A549 (cell line): ENCODE measurements around the gene TXNDC2. TPM values are rescaled to one million over a fixed set of nuclear protein-coding genes. Genes with fewer than 3 reads are reported as not detected.

Experiments
- ATAC-seq, 2 experiments: fragments of 200-7000 bp in 1 of 2; fragments of >200 bp in 1 of 2; cut with Nextera tagmentation in 1 of 2; cut with Tn5 transposase in 1 of 2; 3 replicates each; pipeline versions ENCODE4 v1.8.0 to v1.9.1; 2018 to 2020; ENCODE audit warnings: mild to moderate bottlenecking in 1 of 2, moderate library complexity in 1 of 2
- CTCF ChIA-PET: fragments of 300-600 bp; sonication (Branson Sonifier 250); formaldehyde crosslinking; extraction: SDS; loops from one replicate; lab custom pipeline; 2021; ENCODE audit warnings: antibody characterized with exemption, inconsistent platforms; lab: Yijun Ruan, JAX
- POLR2A ChIA-PET: fragments of 350-600 bp; formaldehyde crosslinking; extraction: SDS; loops from one replicate; lab custom pipeline; 2021; ENCODE audit warnings: antibody characterized with exemption, inconsistent platforms; lab: Yijun Ruan, JAX
- DNase-seq, 2 experiments: peaks; one replicate each; pipeline versions ENCODE4 v3.0.0 to v3.0.0-alpha.2; 2011 to 2016; ENCODE audit warnings: low read depth in 1 of 2, low spot score in 1 of 2
- FAIRE-seq: peaks from 2 replicates; lab custom pipeline; 2011; peaks lifted over from hg19 to GRCh38; lab: Jason Lieb, UNC
- H3K27ac ChIP-seq, 2 experiments: fragments of >200 bp; sonication (Bioruptor Twin); formaldehyde crosslinking; 3 replicates each; pipeline ENCODE4 v1.5.1; 2016 to 2017
- H3K4me1 ChIP-seq: fragments of >200 bp; sonication (Bioruptor Twin); formaldehyde crosslinking; 3 replicates; pipeline ENCODE4 v1.6.1; 2016
- H3K4me2 ChIP-seq: fragments of >200 bp; sonication (Bioruptor Twin); formaldehyde crosslinking; 3 replicates; pipeline ENCODE4 v1.6.1; 2016
- H3K4me3 ChIP-seq: fragments of >200 bp; sonication (Bioruptor Twin); formaldehyde crosslinking; 3 replicates; pipeline ENCODE4 v1.5.1; 2016
- H3K9me3 ChIP-seq: fragments of >200 bp; sonication (Bioruptor Twin); formaldehyde crosslinking; 3 replicates; pipeline ENCODE4 v1.6.1; 2016
- CBX8 ChIP-seq: fragments of 200-600 bp; sonication (generic); IDR thresholded peaks from 2 replicates; pipeline ENCODE4 v1.6.1; 2016
- CEBPB ChIP-seq, 2 experiments: fragments of >200 bp in 1 of 2; sonication (Bioruptor Twin) in 1 of 2; formaldehyde crosslinking in 1 of 2; IDR thresholded peaks; 2 replicates each; pipeline ENCODE4 v1.6.1; 2012 to 2016
- EP300 ChIP-seq, 2 experiments: fragments of >200 bp; sonication (Bioruptor Twin); formaldehyde crosslinking; IDR thresholded peaks; 2 replicates in 1 of 2; 3 replicates in 1 of 2; pipeline ENCODE4 v1.6.1; 2016 to 2017
- ESRRA ChIP-seq: fragments of 150-350 bp; IDR thresholded peaks from 2 replicates; pipeline ENCODE4 v1.6.1; 2014; ENCODE audit warnings: mild to moderate bottlenecking, low read length, borderline replicate concordance
- FOSB ChIP-seq: fragments of 250-450 bp; sonication (Bioruptor Pico); IDR thresholded peaks from 2 replicates; pipeline ENCODE4 v1.5.0; 2020; ENCODE audit warnings: mild to moderate bottlenecking, moderate library complexity
- FOXS1 ChIP-seq: fragments of 250-450 bp; sonication (Bioruptor Pico); IDR thresholded peaks from 2 replicates; pipeline ENCODE4 v1.5.0; 2020; ENCODE audit warnings: mild to moderate bottlenecking, moderate library complexity
- GATA3 ChIP-seq: IDR thresholded peaks from 2 replicates; pipeline ENCODE4 v1.6.1; 2012; ENCODE audit warnings: borderline replicate concordance
- HDAC2 ChIP-seq: fragments of 200-600 bp; sonication (generic); IDR thresholded peaks from 2 replicates; pipeline ENCODE4 v1.6.1; 2016
- HOXA7 ChIP-seq: fragments of 250-450 bp; sonication (Bioruptor Pico); IDR thresholded peaks from 2 replicates; pipeline ENCODE4 v1.5.0; 2020; ENCODE audit warnings: mild to moderate bottlenecking, moderate library complexity
- HOXB13 ChIP-seq: fragments of 250-450 bp; sonication (Bioruptor Pico); IDR thresholded peaks from 2 replicates; pipeline ENCODE4 v1.5.0; 2020; ENCODE audit warnings: low read depth, mild to moderate bottlenecking, moderate library complexity
- JUNB ChIP-seq: fragments of >200 bp; sonication (Bioruptor Twin); formaldehyde crosslinking; IDR thresholded peaks from 2 replicates; pipeline ENCODE4 v1.6.1; 2016
- KDM1A ChIP-seq: fragments of 200-600 bp; sonication (generic); IDR thresholded peaks from 2 replicates; pipeline ENCODE4 v1.6.1; 2016; ENCODE audit warnings: low read depth, mild to moderate bottlenecking
- KDM5A ChIP-seq: fragments of 200-600 bp; sonication (generic); IDR thresholded peaks from 2 replicates; pipeline ENCODE4 v1.6.1; 2016; ENCODE audit warnings: antibody characterized with exemption, mild to moderate bottlenecking
- MYC ChIP-seq: IDR thresholded peaks from 2 replicates; pipeline ENCODE4 v1.6.1; 2012; ENCODE audit warnings: mild to moderate bottlenecking, inconsistent platforms, low read length, improper control_type of control experiment, borderline replicate concordance
- NPAS2 ChIP-seq: fragments of 250-450 bp; sonication (Bioruptor Pico); IDR thresholded peaks from 2 replicates; pipeline ENCODE4 v1.8.0; 2022; ENCODE audit warnings: mild to moderate bottlenecking, moderate library complexity, borderline replicate concordance
- NR3C1 ChIP-seq: fragments of >200 bp; sonication (Bioruptor Twin); formaldehyde crosslinking; IDR thresholded peaks from 3 replicates; pipeline ENCODE4 v1.6.1; 2017
- PHF8 ChIP-seq: fragments of 200-600 bp; sonication (generic); IDR thresholded peaks from 2 replicates; pipeline ENCODE4 v1.6.1; 2016; ENCODE audit warnings: low read depth, mild to moderate bottlenecking, antibody characterized with exemption, moderate library complexity, borderline replicate concordance
- RFX5 ChIP-seq: fragments of 450-650 bp; IDR thresholded peaks from 2 replicates; pipeline ENCODE4 v1.7.1; 2014; ENCODE audit warnings: antibody characterized with exemption, mild to moderate bottlenecking, moderate library complexity
- RNF2 ChIP-seq: fragments of 200-600 bp; sonication (generic); IDR thresholded peaks from 2 replicates; pipeline ENCODE4 v1.6.1; 2016; ENCODE audit warnings: low read depth, mild to moderate bottlenecking, antibody characterized with exemption, moderate library complexity, borderline replicate concordance
- ZC3H11A ChIP-seq: fragments of 450-650 bp; IDR thresholded peaks from 2 replicates; pipeline ENCODE4 v1.6.1; 2014; ENCODE audit warnings: antibody characterized with exemption, mild to moderate bottlenecking
- WGBS: methylation state at CpG from one replicate; pipeline ENCODE4 v1.1.6; 2017; ENCODE audit errors: missing lambda C conversion rate; 5-methylcytosine and 5-hydroxymethylcytosine counted together
- polyA plus RNA-seq, 4 experiments: library from polyadenylated mRNA; depleted of rRNA in 3 of 4; stranded (reverse); fragments of >200 nt; fragmentation: RNase III in 1 of 4; extraction: RNeasy Plus Mini Kit Qiagen cat#74134 plus additional on column Dnase treatment in 1 of 4; gene quantifications; 2 replicates in 3 of 4; 3 replicates in 1 of 4; pipeline ENCODE4 v1.2.3, GENCODE V29; 2011 to 2017
- TF ChIP-seq, protein P1 (sequence below): fragments of 250-450 bp; sonication (Bioruptor Pico); IDR thresholded peaks from 2 replicates; pipeline ENCODE4 v1.5.0; 2021; ENCODE audit warnings: mild to moderate bottlenecking, moderate library complexity, borderline replicate concordance
- TF ChIP-seq, protein P2 (sequence below): IDR thresholded peaks from 2 replicates; pipeline ENCODE4 v1.6.1; 2012
- TF ChIP-seq, protein P3 (sequence below): fragments of 250-450 bp; sonication (Bioruptor Pico); IDR thresholded peaks from 2 replicates; pipeline ENCODE4 v1.5.0; 2020; ENCODE audit warnings: low read depth, mild to moderate bottlenecking, moderate library complexity
- TF ChIP-seq, protein P4 (sequence below): fragments of 450-650 bp; IDR thresholded peaks from 2 replicates; pipeline ENCODE4 v1.6.1; 2014; ENCODE audit warnings: antibody characterized with exemption
- TF ChIP-seq, protein P5 (sequence below): fragments of 200-600 bp; sonication (generic); IDR thresholded peaks from 2 replicates; pipeline ENCODE4 v1.6.1; 2016; ENCODE audit warnings: antibody characterized with exemption, mild to moderate bottlenecking, moderate library complexity
- TF ChIP-seq, protein P6 (sequence below): fragments of >200 bp; sonication (Bioruptor Twin); formaldehyde crosslinking; IDR thresholded peaks from 3 replicates; pipeline ENCODE4 v1.5.1; 2016

Gene TXNDC2
- polyA plus RNA-seq, 2 of the 4 experiments (the other 2 are of a cell fraction) = 0.06 to 0.16 TPM

DNA sequence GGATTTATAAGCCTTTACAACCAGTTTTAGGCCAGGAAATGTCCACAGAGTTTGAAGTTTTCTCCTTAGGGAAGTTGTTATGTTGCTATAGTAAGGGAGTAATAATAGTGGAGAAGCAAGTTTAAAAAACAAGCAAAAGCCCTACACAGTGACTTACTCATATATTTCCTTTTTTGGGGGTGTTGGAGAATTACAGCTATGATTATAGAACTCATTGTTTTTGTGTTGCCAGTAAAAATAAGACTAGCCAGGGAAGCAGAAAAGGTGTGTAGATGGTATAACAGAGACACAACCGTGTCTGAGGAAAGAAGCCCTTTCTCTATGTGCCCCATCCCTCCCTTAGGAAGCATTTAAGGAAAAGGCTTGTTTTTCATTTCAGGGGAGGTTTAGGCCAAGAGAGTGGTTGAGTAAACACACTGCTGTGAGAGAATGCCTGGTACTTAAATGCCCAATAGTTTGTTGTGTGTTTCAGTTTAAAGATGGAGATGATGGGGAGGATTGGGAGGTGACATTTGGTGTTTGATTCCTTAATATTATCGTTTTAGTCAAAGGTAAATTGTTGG, 30.4 kb downstream of the TXNDC2 start:
- POLR2A ChIA-PET = no interaction called here
- TF ChIP-seq RNF2 (no peak), CBX8 (no peak), JUNB (no peak), FOSB (CRISPR knock-in tag) (no peak), MYC (no peak), GATA3 (no peak), KDM1A (no peak), PHF8 (no peak), CEBPB (IDR thresholded peaks at IDR 0.05) (no peak), HOXB13 (no peak)
- TF ChIP-seq, protein P1, sequence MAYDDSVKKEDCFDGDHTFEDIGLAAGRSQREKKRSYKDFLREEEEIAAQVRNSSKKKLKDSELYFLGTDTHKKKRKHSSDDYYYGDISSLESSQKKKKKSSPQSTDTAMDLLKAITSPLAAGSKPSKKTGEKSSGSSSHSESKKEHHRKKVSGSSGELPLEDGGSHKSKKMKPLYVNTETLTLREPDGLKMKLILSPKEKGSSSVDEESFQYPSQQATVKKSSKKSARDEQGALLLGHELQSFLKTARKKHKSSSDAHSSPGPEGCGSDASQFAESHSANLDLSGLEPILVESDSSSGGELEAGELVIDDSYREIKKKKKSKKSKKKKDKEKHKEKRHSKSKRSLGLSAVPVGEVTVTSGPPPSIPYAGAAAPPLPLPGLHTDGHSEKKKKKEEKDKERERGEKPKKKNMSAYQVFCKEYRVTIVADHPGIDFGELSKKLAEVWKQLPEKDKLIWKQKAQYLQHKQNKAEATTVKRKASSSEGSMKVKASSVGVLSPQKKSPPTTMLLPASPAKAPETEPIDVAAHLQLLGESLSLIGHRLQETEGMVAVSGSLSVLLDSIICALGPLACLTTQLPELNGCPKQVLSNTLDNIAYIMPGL (CRISPR knock-in tag) = no peak
- TF ChIP-seq, protein P2, sequence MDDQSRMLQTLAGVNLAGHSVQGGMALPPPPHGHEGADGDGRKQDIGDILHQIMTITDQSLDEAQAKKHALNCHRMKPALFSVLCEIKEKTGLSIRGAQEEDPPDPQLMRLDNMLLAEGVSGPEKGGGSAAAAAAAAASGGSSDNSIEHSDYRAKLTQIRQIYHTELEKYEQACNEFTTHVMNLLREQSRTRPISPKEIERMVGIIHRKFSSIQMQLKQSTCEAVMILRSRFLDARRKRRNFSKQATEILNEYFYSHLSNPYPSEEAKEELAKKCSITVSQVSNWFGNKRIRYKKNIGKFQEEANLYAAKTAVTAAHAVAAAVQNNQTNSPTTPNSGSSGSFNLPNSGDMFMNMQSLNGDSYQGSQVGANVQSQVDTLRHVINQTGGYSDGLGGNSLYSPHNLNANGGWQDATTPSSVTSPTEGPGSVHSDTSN = no peak
- TF ChIP-seq, protein P3, sequence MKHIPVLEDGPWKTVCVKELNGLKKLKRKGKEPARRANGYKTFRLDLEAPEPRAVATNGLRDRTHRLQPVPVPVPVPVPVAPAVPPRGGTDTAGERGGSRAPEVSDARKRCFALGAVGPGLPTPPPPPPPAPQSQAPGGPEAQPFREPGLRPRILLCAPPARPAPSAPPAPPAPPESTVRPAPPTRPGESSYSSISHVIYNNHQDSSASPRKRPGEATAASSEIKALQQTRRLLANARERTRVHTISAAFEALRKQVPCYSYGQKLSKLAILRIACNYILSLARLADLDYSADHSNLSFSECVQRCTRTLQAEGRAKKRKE (CRISPR knock-in tag) = no peak
- FAIRE-seq (no peak), DNase-seq (no peak), ATAC-seq (no peak)
- Histone ChIP-seq H3K4me2 (peak overlapping the region; percentile 82), H3K27ac (peak overlapping the region; percentile 97 to 98), H3K9me3 (no peaks in the 10 kb centered on the region), H3K4me3 (peak overlapping the region; percentile 93), H3K4me1 (peaks cover 54% of the 10 kb centered on the region)
- WGBS = 4% methylated on average over 2 of the region's 2 CpGs
- CTCF ChIA-PET = interaction anchor here (1.2 to 1.5 kb wide), 4 partner anchors 10 to 143 kb away, joined by 3 read pairs; no protein-coding TSS in a partner anchor

DNA sequence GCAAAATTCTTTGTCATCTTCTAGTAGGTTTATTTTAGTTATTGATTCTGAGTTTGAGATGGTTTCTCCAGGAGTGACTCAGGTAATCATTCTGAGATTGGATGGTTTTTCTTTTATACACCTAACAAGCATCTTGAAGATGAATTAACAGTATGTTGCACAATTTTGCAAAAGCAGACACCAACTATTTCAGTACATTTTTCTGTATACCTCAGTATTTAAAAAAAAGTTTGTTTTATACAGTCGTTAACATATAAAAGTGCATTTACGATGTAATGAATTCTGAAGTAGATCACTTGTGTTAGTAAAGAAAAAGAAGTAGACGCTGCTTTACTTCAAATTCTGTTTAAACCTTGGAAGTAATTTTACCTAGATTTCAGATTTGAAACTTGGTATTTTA, 31.0 kb downstream of the TXNDC2 start:
- POLR2A ChIA-PET = no interaction called here
- H3K4me1 ChIP-seq = peaks cover 57% of the 10 kb centered on the region

More for the DNA sequence above, 31.0 kb downstream of the TXNDC2 start:
- ATAC-seq (no peak), FAIRE-seq (no peak), DNase-seq (no peak)
- TF ChIP-seq, protein P2 = no peak
- TF ChIP-seq KDM5A (no peak), EP300 (IDR thresholded peaks at IDR 0.05) (no peak), NR3C1 (no peak), HOXA7 (CRISPR knock-in tag) (no peak), PHF8 (no peak), GATA3 (no peak), ZC3H11A (no peak), NPAS2 (CRISPR knock-in tag) (no peak), FOXS1 (CRISPR knock-in tag) (no peak), HDAC2 (no peak), RFX5 (no peak), CEBPB (IDR thresholded peaks at IDR 0.05) (no peak), HOXB13 (no peak), ESRRA (no peak)
- TF ChIP-seq, protein P4, sequence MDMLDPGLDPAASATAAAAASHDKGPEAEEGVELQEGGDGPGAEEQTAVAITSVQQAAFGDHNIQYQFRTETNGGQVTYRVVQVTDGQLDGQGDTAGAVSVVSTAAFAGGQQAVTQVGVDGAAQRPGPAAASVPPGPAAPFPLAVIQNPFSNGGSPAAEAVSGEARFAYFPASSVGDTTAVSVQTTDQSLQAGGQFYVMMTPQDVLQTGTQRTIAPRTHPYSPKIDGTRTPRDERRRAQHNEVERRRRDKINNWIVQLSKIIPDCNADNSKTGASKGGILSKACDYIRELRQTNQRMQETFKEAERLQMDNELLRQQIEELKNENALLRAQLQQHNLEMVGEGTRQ = no peak
- TF ChIP-seq, protein P5, sequence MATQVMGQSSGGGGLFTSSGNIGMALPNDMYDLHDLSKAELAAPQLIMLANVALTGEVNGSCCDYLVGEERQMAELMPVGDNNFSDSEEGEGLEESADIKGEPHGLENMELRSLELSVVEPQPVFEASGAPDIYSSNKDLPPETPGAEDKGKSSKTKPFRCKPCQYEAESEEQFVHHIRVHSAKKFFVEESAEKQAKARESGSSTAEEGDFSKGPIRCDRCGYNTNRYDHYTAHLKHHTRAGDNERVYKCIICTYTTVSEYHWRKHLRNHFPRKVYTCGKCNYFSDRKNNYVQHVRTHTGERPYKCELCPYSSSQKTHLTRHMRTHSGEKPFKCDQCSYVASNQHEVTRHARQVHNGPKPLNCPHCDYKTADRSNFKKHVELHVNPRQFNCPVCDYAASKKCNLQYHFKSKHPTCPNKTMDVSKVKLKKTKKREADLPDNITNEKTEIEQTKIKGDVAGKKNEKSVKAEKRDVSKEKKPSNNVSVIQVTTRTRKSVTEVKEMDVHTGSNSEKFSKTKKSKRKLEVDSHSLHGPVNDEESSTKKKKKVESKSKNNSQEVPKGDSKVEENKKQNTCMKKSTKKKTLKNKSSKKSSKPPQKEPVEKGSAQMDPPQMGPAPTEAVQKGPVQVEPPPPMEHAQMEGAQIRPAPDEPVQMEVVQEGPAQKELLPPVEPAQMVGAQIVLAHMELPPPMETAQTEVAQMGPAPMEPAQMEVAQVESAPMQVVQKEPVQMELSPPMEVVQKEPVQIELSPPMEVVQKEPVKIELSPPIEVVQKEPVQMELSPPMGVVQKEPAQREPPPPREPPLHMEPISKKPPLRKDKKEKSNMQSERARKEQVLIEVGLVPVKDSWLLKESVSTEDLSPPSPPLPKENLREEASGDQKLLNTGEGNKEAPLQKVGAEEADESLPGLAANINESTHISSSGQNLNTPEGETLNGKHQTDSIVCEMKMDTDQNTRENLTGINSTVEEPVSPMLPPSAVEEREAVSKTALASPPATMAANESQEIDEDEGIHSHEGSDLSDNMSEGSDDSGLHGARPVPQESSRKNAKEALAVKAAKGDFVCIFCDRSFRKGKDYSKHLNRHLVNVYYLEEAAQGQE = no peak
- TF ChIP-seq, protein P6, sequence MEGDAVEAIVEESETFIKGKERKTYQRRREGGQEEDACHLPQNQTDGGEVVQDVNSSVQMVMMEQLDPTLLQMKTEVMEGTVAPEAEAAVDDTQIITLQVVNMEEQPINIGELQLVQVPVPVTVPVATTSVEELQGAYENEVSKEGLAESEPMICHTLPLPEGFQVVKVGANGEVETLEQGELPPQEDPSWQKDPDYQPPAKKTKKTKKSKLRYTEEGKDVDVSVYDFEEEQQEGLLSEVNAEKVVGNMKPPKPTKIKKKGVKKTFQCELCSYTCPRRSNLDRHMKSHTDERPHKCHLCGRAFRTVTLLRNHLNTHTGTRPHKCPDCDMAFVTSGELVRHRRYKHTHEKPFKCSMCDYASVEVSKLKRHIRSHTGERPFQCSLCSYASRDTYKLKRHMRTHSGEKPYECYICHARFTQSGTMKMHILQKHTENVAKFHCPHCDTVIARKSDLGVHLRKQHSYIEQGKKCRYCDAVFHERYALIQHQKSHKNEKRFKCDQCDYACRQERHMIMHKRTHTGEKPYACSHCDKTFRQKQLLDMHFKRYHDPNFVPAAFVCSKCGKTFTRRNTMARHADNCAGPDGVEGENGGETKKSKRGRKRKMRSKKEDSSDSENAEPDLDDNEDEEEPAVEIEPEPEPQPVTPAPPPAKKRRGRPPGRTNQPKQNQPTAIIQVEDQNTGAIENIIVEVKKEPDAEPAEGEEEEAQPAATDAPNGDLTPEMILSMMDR = no peak
- peak overlapping the region; percentile 93; the same call in 2 of the 3 replicates for H3K4me3 ChIP-seq
- CTCF ChIA-PET = no interaction called here
- WGBS = 85% methylated on average over 3 of the region's 3 CpGs
- peak overlapping the region; percentile 82 for H3K4me2 ChIP-seq
- no peaks in the 10 kb centered on the region for H3K9me3 ChIP-seq
- H3K27ac ChIP-seq = no peak overlapping the region
